Neutrophil (primary cell): ENCODE results near the gene IQGAP2.
A peak's percentile ranks its signal among the peaks of the same experiment; 100 is the strongest.

Experiments
- H3K27ac ChIP-seq: fragments of 200-600 bp; sonication (generic); 2 replicates; pipeline ENCODE4 v1.5.1; 2016; ENCODE audit warnings: mild to moderate bottlenecking, moderate library complexity
- H3K27me3 ChIP-seq: fragments of 200-600 bp; sonication (generic); 2 replicates; pipeline ENCODE4 v1.6.0; 2016; ENCODE audit warnings: mild to moderate bottlenecking
- H3K36me3 ChIP-seq: fragments of 200-600 bp; sonication (generic); 2 replicates; pipeline ENCODE4 v1.5.1; 2017
- H3K4me1 ChIP-seq, 2 experiments: fragments of 200-600 bp in 1 of 2; sonication (generic) in 1 of 2; 1 replicate in 1 of 2; 2 replicates in 1 of 2; pipeline versions ENCODE4 v1.5.1 to v1.6.1; 2013 to 2016; ENCODE audit warnings: low read depth in 1 of 2, low read length in 1 of 2, mild to moderate bottlenecking in 1 of 2, moderate library complexity in 1 of 2; ENCODE audit not compliant: control insufficient read depth in 1 of 2, insufficient read depth in 1 of 2
- H3K4me3 ChIP-seq, 2 experiments: fragments of 200-600 bp in 1 of 2; sonication (generic) in 1 of 2; 1 replicate in 1 of 2; 2 replicates in 1 of 2; pipeline ENCODE4 v1.5.1; 2013 to 2016; ENCODE audit warnings: low read depth in 1 of 2, low read length in 1 of 2, mild to moderate bottlenecking in 1 of 2, moderate library complexity in 1 of 2
- H3K9me3 ChIP-seq: fragments of 200-600 bp; sonication (generic); 2 replicates; pipeline ENCODE4 v1.5.1; 2016
- TF ChIP-seq, protein P1 (sequence below): fragments of 200-600 bp; sonication (generic); IDR thresholded peaks from 2 replicates; pipeline ENCODE4 v1.5.1; 2016; ENCODE audit warnings: antibody characterized with exemption

Gene IQGAP2

DNA sequence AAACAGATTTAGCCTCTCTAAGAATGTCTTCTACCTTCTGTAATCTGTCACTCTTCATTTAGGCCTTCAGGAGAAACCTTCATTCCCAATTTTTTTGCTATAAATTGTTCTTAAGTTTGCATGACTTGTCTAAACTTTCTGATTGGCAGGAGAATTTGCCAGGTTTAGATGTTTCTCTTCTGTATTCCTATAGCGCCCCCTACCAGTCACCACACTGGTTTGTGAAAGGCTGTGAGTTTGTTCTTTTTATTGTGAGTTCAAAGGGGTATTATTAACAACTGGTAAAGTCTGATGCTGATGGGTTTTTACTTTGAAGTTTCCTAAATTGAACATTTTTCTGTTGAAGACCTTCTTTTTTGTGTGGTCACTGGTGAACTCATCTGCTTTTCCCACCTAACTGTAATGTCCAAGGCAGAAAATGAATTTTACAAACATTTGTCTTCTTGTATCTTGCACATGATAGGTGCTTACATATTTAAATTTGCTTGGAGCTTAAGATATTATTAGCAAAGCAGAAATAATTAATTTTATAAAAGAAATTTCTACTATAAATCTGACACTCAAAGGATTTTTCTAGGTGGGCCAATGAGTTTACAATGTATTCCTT is 238.5 kb downstream of the IQGAP2 start:
- H3K9me3 ChIP-seq, result no peaks in the 10 kb centered on the region
- H3K4me1 ChIP-seq, result peaks cover 0 to 9% of the 10 kb centered on the region in 2 experiments
- H3K4me3 ChIP-seq, result no peak overlapping the region
- TF ChIP-seq, protein P1, sequence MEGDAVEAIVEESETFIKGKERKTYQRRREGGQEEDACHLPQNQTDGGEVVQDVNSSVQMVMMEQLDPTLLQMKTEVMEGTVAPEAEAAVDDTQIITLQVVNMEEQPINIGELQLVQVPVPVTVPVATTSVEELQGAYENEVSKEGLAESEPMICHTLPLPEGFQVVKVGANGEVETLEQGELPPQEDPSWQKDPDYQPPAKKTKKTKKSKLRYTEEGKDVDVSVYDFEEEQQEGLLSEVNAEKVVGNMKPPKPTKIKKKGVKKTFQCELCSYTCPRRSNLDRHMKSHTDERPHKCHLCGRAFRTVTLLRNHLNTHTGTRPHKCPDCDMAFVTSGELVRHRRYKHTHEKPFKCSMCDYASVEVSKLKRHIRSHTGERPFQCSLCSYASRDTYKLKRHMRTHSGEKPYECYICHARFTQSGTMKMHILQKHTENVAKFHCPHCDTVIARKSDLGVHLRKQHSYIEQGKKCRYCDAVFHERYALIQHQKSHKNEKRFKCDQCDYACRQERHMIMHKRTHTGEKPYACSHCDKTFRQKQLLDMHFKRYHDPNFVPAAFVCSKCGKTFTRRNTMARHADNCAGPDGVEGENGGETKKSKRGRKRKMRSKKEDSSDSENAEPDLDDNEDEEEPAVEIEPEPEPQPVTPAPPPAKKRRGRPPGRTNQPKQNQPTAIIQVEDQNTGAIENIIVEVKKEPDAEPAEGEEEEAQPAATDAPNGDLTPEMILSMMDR, result peak; percentile 38
- peaks cover 54% of the 10 kb centered on the region for H3K36me3 ChIP-seq
- no peaks in the 10 kb centered on the region for H3K27me3 ChIP-seq
- no peak overlapping the region for H3K27ac ChIP-seq

DNA sequence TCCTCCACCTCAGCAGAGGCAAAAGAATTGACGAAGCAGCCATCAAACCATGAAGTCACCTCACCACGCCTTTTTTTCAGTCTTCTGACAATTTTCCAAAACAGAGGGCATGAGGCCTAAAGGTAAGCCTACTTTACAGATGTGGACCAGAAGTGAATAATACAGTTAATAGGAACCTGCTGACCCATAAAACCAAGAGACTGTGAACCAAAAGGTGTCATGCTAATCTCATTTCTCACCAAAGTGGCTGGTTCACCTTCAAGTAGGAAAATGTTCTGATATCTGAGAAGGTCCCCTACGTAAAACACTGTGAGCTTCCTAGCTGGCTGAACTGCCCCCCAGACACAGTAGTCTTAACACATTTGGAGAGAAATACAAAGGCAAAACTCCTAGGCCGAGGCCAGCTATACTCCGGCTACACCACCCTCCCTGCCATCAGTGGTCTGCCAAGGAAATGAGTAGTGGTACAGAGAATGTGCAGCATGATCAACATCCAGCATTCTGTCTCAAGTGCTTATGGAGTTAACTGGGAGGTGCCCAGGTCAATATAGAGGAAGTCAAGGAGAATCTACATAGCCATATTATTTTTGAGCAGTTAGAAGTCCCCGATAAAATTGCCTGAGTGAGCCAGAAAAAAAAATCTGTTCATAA is 239.4 kb downstream of the IQGAP2 start:
- H3K4me1 ChIP-seq, result peaks cover 0 to 9% of the 10 kb centered on the region in 2 experiments
- no peaks in the 10 kb centered on the region for H3K27me3 ChIP-seq
- no peaks in the 10 kb centered on the region for H3K9me3 ChIP-seq
- TF ChIP-seq, protein P1, result no peak
- no peak overlapping the region for H3K27ac ChIP-seq
- H3K36me3 ChIP-seq, result peaks cover 51% of the 10 kb centered on the region
- H3K4me3 ChIP-seq, result no peak overlapping the region

DNA sequence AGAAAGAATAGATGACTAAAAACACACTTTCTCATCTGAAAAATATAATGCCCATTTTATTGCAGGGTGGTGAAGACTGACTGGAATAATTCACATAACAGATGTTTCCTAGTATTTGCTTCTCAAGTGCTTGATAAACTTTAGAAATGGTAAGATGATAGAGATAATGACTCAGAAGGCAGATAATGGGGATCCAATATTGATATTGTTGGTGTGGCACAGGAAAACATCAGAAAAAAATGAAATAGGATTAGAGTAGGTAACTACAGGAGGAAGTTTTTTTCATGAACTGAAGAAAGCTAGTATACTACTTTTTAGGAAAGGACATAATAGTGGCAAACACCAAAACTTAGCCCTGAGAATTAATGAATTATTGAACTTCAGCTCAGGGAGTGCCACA is 240.3 kb downstream of the IQGAP2 start:
- TF ChIP-seq, protein P1, result no peak
- Histone ChIP-seq H3K4me1 (peaks cover 0 to 6% of the 10 kb centered on the region in 2 experiments), H3K9me3 (no peaks in the 10 kb centered on the region), H3K36me3 (peaks cover 55% of the 10 kb centered on the region), H3K4me3 (no peak overlapping the region), H3K27me3 (no peaks in the 10 kb centered on the region), H3K27ac (no peak overlapping the region)

DNA sequence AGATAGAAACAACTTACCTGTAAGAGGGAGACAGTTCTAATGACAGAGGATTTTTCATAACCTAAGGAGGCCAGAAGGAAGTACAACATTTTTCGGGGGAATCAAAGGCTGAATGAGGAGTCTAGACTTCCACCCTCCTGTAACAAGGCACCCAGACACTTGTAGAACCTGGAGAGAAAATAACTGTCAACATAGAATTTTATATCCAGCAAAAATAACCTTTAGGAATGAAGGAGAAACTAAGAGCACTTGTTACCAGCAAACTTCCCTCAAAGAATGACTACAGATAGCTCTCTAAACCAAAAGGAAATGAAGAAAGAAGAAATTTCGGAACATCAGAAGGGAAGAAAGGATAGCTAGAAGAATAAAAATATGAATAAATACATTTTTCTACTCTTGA is 246.1 kb downstream of the IQGAP2 start:
- Histone ChIP-seq H3K27me3 (no peaks in the 10 kb centered on the region), H3K9me3 (no peaks in the 10 kb centered on the region), H3K4me1 (no peaks in the 10 kb centered on the region), H3K4me3 (no peak overlapping the region), H3K27ac (no peak overlapping the region), H3K36me3 (peaks cover 17% of the 10 kb centered on the region)
- TF ChIP-seq, protein P1, result no peak

DNA sequence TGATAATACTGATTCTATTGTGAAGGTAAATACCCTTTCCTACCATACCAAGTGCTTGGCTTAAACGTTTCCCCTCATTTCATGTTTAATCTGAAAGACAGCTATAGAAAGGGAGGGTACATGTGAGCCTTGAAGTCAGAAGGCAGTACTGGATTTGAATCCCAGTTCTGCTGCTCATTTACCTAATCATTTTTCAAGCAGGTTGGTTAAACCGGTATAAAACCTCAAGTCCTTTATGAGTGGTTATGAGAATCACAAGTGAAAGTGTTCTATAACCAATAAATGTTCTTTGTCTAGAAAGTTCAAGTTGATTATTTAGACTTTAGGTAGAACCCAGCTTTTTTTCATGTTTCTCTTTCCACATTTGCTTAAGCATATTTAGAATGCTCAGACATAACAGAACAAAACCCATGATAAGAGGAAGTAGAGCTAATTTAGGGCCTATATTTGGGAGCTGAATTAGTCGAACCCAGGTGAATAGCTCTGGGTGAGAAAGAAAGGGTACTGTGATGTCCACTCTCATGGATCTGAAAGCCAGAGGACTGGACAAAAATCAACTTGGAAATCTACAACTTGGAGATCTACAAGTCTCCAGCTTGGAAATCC is 249.8 kb downstream of the IQGAP2 start:
- Histone ChIP-seq H3K9me3 (no peaks in the 10 kb centered on the region), H3K4me1 (no peaks in the 10 kb centered on the region), H3K36me3 (peaks cover 41% of the 10 kb centered on the region), H3K4me3 (no peak overlapping the region), H3K27ac (no peak overlapping the region), H3K27me3 (no peaks in the 10 kb centered on the region)
- TF ChIP-seq, protein P1, result no peak
